Measurements from ENCODE around the gene PDE6H. TPM values are rescaled to one million over a fixed set of nuclear protein-coding genes. Genes with fewer than 3 reads are reported as not detected.
A peak's percentile ranks its signal among the peaks of the same experiment; 100 is the strongest.

Gene PDE6H
- total and polyA plus RNA-seq, 8 donors: not detected

GRCh38 chr12:14982562-14982961 lies 9.7 kb downstream of the PDE6H start:
- H3K9me3 ChIP-seq: no peaks in the 10 kb centered on the region
- no peak overlapping the region for H3K27ac ChIP-seq
- peak in 1 of 4 donors; percentile 43 for ATAC-seq
- H3K27me3 ChIP-seq: no peaks in the 10 kb centered on the region
- no peak for TF ChIP-seq CTCF (IDR thresholded peaks at IDR 0.05)
- intact Hi-C loops (cut with DNase I): no loop called here
- no peak for FAIRE-seq
- H3K36me3 ChIP-seq: no peaks in the 10 kb centered on the region
- no peak overlapping the region for H3K4me3 ChIP-seq
- DNase-seq: no peak
- no peaks in the 10 kb centered on the region for H3K4me1 ChIP-seq
- WGBS, 2 donors: 89 to 98% methylated on average over 1 of the region's 1 CpG

- H3K27me3 ChIP-seq: no peaks in the 10 kb centered on the region
- no peak overlapping the region for H3K27ac ChIP-seq
- 81% methylated on average over 2 of the region's 2 CpGs for WGBS, 2 donors
- ATAC-seq: no peak
- intact Hi-C loops (cut with DNase I): no loop called here
- no peaks in the 10 kb centered on the region for H3K36me3 ChIP-seq
- no peak for DNase-seq
- no peaks in the 10 kb centered on the region for H3K9me3 ChIP-seq
- FAIRE-seq: no peak
- H3K4me3 ChIP-seq: no peak overlapping the region
- H3K4me1 ChIP-seq: no peaks in the 10 kb centered on the region
- no peak for TF ChIP-seq CTCF (IDR thresholded peaks at IDR 0.05)
Observed at GRCh38 chr12:14982991-14983390, 10.1 kb downstream of the PDE6H start.

GRCh38 chr12:14984036-14984435 lies 11.2 kb downstream of the PDE6H start:
- Histone ChIP-seq H3K9me3 (no peaks in the 10 kb centered on the region), H3K27ac (no peak overlapping the region), H3K27me3 (no peaks in the 10 kb centered on the region), H3K36me3 (no peaks in the 10 kb centered on the region), H3K4me1 (no peaks in the 10 kb centered on the region), H3K4me3 (no peak overlapping the region)
- no peak for TF ChIP-seq CTCF (IDR thresholded peaks at IDR 0.05)
- FAIRE-seq (no peak), DNase-seq (no peak), ATAC-seq (no peak)
- intact Hi-C loops (cut with DNase I): no loop called here
- WGBS, 2 donors: 58% methylated on average over 1 of the region's 1 CpG

GRCh38 chr12:14984766-14985285 lies 12.0 kb downstream of the PDE6H start:
- intact Hi-C loops (cut with DNase I): loop anchor here in 1 of 3 donors (5.0 kb wide), 1 partner anchor 138 kb away; no protein-coding TSS in a partner anchor
- Histone ChIP-seq H3K36me3 (no peaks in the 10 kb centered on the region), H3K4me1 (no peaks in the 10 kb centered on the region), H3K4me3 (no peak overlapping the region), H3K27ac (no peak overlapping the region), H3K27me3 (no peaks in the 10 kb centered on the region), H3K9me3 (no peaks in the 10 kb centered on the region)
- 80% methylated on average over 1 of the region's 1 CpG for WGBS, 2 donors
- no peak for FAIRE-seq
- ATAC-seq: no peak
- no peak for TF ChIP-seq CTCF (IDR thresholded peaks at IDR 0.05)
- no peak for DNase-seq

- peak in 3 of 4 donors; percentile 29 to 59 (median 54) for ATAC-seq
- no peak for FAIRE-seq
- Histone ChIP-seq H3K4me1 (no peaks in the 10 kb centered on the region), H3K4me3 (no peak overlapping the region), H3K36me3 (no peaks in the 10 kb centered on the region), H3K9me3 (no peaks in the 10 kb centered on the region), H3K27ac (no peak overlapping the region), H3K27me3 (no peaks in the 10 kb centered on the region)
- intact Hi-C loops (cut with DNase I): loop anchor here in 1 of 3 donors (5.0 kb wide), 1 partner anchor 139 kb away; no protein-coding TSS in a partner anchor
- TF ChIP-seq CTCF (IDR thresholded peaks at IDR 0.05): peak in 1 of 4 donors; percentile 12
- DNase-seq: no peak
- 41 to 47% methylated on average over 4 of the region's 4 CpGs for WGBS, 2 donors
Observed at GRCh38 chr12:14986449-14986848, 13.6 kb downstream of the PDE6H start.

All from pancreas (tissue), 10 donors.